SW480 (cell line): Measurements from ENCODE around the gene GPI.

Experiments
- DNase-seq: peaks from one replicate; pipeline ENCODE4 v3.0.0-alpha.2; 2016; ENCODE audit warnings: low spot score

GPI gene

GRCh38 chr19:34404109-34404909 is 39.3 kb downstream of the GPI start, which contains the start of gene PDCD2L:
PDCD2L (plus strand) TSS chr19:34404399; CDS start chr19:34404431, 32 bp downstream.
- peak; percentile 96 for DNase-seq

GRCh38 chr19:34405892-34406660 is 41.1 kb downstream of the GPI start:
- no peak for DNase-seq

GRCh38 chr19:34408411-34408810 is 43.4 kb downstream of the GPI start:
- DNase-seq = no peak

GRCh38 chr19:34409189-34410164 is 44.5 kb downstream of the GPI start:
- DNase-seq = no peak

- no peak for DNase-seq
Observed at GRCh38 chr19:34411216-34411615, 46.2 kb downstream of the GPI start.

- DNase-seq = no peak
Observed at GRCh38 chr19:34416021-34416545, 51.1 kb downstream of the GPI start.

GRCh38 chr19:34418300-34418699 is 53.3 kb downstream of the GPI start:
- DNase-seq = no peak

- DNase-seq = no peak
Observed at GRCh38 chr19:34426096-34426661, 61.2 kb downstream of the GPI start.

- peak; percentile 44 for DNase-seq
Observed at GRCh38 chr19:34428549-34429285, 63.7 kb downstream of the GPI start.

- DNase-seq = no peak
Observed at GRCh38 chr19:34429553-34429952, 64.6 kb downstream of the GPI start.

- DNase-seq = peak; percentile 67
Observed at GRCh38 chr19:34430738-34431625, 66.0 kb downstream of the GPI start.

GRCh38 chr19:34431681-34432402 is 66.8 kb downstream of the GPI start:
- no peak for DNase-seq

- no peak for DNase-seq
Observed at GRCh38 chr19:34432797-34433196, 67.8 kb downstream of the GPI start.

GRCh38 chr19:34436716-34437115 is 71.7 kb downstream of the GPI start:
- DNase-seq = no peak

- DNase-seq = no peak
Observed at GRCh38 chr19:34448191-34448590, 83.2 kb downstream of the GPI start.
